HG03378 (cell line): Measurements from ENCODE around the gene PAGR1.
"Not testable (repeated sequence)": the region's sequence is repeated elsewhere in the genome, so short reads cannot be mapped to it uniquely, and the experiment has no call there.

Source experiments
- ATAC-seq: cut with Tn5 transposase; IDR thresholded peaks from one replicate; pipeline ENCODE4 v1.9.1; 2021; ENCODE audit warnings: mild to moderate bottlenecking, moderate library complexity; ENCODE audit not compliant: unreplicated experiment

Gene PAGR1

GRCh38 chr16:29815793-29816693 lies at the start of gene PAGR1:
PAGR1 (plus strand) TSS chr16:29816152; CDS start chr16:29816526, 374 bp downstream.
- ATAC-seq, result peak; percentile 71

- no peak for ATAC-seq
Observed at GRCh38 chr16:29766571-29766970, 49.4 kb upstream of the PAGR1 start.

DNA sequence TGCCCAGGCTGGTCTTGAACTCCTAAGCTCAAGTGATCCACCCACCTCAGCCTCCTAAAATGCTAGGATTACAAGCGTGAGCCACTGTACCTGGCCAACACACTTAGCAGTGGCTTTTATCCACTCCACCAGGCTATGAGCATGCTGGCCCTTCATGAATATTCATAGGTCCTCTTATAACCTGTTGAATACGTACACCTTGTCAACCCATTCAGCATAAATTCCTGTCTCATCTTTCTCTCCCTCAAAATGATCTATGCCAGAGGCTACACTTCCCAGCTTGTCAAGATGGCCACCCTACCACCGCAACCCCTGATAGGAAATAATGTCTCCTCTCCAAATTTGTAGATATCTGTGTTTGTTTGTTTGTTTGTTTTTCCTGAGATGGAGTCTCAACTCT lies 48.9 kb upstream of the PAGR1 start:
- ATAC-seq, result no peak

DNA sequence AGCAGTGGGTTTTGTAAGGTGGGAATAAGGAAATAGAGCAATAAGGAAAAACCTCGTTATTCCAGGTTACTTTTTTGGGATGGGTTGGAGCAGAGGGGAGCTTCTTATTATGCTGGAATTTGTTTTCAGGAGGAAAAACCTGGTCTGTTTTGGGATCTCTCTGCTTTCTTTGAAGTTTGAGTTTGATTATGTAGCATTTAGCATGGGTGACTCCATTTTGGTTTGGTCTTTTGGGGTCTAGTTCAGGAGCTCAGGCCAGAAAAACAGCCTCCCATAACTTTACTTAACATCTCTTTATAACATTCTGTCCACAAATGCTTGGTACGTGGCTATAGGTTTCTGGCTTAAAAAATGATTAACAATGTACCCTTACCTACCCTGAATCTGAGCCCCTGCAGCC lies 46.4 kb upstream of the PAGR1 start:
- ATAC-seq, result no peak

- no peak for ATAC-seq
Observed at GRCh38 chr16:29770250-29770929, 45.6 kb upstream of the PAGR1 start.

- ATAC-seq, result not testable (repeated sequence)
Observed at GRCh38 chr16:29772330-29772729, 43.6 kb upstream of the PAGR1 start.

GRCh38 chr16:29774730-29775129 lies 41.2 kb upstream of the PAGR1 start:
- ATAC-seq, result no peak

GRCh38 chr16:29775742-29776408 lies 40.1 kb upstream of the PAGR1 start:
- no peak for ATAC-seq

GRCh38 chr16:29777576-29778350 lies 38.2 kb upstream of the PAGR1 start, which contains the start of gene ZG16:
ZG16 (plus strand) TSS chr16:29778256; CDS start chr16:29779267, 1,011 bp downstream.
- ATAC-seq, result no peak

DNA sequence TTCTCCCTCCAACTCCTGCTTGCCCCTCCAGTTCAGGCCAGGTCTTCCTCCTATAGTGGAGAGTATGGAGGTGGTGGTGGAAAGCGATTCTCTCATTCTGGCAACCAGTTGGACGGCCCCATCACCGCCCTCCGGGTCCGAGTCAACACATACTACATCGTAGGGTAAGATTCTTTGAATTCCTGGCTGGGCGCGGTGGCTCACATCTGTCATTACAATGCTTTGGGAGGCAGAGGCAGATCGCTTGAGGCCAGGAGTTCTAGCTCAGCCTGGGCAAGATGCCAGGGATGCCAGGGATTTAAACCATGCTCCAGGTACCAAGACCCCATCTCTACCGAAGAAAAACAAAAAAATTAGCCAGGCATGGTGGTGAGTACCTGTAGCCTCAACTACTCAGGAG lies 36.5 kb upstream of the PAGR1 start:
- no peak for ATAC-seq

- ATAC-seq, result not testable (repeated sequence)
Observed at GRCh38 chr16:29783094-29783953, 32.6 kb upstream of the PAGR1 start.

- no peak for ATAC-seq
Observed at GRCh38 chr16:29784157-29784556, 31.8 kb upstream of the PAGR1 start.

- ATAC-seq, result no peak
Observed at GRCh38 chr16:29784901-29785500, 31.0 kb upstream of the PAGR1 start.

DNA sequence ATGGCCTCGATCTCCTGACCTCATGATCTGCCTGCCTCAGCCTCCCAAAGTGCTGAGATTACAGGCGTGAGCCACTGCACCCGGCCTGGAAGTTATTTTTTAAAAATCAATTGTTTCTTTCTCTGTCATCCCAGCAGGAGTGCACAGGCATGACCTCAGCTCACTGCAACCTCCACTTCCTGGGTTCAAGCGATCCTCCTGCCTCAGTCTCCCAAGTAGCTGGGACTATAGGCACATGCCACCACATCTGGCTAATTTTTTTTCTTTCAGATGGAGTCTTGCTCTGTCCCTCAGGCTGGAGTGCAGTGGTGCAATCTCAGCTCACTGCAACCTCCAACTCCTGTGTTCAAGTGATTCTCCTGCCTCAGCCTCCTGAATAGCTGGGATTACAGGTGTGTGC lies 28.8 kb upstream of the PAGR1 start:
- ATAC-seq, result not testable (repeated sequence)

DNA sequence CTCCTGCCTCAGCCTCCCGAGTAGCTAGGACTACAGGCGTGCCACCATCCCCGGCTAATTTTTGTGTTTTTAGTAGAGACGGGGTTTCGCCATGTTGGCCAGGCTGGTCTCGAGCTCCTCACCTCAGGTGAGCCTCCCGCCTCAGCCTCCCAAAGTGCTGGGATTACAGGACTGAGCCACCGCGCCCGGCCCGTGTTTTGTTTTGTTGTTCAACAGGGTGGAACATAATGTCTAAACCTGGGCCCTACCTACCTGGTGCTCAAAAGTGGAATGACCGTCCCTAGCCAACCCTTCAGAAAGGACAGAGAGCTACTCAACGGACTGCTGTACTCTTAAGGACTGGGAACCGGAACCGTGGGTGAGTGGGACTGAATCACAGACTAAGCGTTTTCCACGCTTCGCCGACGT lies 26.2 kb upstream of the PAGR1 start:
- ATAC-seq, result no peak

DNA sequence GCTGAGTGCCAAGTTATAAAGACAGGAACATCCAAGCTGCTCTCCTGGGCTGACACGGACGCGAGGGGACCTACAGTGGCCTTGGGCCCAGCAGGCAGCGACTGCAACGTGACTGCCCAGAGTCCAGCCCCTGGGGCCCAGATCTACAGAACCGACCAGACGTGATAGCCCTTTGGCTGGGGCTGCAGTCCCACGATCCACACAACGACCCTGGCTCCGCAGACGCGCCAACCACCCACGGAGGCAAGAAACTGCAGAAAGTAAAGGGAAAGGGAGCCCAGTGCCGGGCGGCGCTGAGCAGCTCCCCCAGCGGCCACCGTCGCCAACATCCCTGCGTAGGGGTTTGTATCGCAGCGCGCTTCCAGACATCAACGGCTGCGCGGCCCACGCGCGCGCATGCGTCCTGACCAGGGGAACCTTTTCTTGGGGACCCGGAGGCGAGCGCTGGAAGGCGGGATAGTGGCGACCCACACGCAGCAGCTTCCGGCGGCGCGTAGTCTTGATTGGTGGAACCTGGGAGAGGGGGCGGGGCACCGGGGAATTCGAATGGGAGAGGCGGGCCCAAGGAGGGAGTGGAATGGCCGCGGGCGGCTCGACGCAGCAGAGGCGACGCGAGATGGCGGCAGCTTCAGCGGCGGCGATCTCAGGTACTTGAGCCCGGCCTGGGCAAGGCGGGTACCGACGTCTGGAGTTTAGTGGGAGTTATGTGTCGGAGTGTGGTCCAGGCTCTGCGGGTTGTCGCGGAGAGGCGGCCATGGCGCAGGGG lies 25.6 kb upstream of the PAGR1 start, which contains the start of gene KIF22:
TSS of gene KIF22 (plus strand) at position 569 of the 766 bp plus-strand sequence. CDS start at position 578, 9 bp downstream.
- ATAC-seq, result peak; percentile 79

DNA sequence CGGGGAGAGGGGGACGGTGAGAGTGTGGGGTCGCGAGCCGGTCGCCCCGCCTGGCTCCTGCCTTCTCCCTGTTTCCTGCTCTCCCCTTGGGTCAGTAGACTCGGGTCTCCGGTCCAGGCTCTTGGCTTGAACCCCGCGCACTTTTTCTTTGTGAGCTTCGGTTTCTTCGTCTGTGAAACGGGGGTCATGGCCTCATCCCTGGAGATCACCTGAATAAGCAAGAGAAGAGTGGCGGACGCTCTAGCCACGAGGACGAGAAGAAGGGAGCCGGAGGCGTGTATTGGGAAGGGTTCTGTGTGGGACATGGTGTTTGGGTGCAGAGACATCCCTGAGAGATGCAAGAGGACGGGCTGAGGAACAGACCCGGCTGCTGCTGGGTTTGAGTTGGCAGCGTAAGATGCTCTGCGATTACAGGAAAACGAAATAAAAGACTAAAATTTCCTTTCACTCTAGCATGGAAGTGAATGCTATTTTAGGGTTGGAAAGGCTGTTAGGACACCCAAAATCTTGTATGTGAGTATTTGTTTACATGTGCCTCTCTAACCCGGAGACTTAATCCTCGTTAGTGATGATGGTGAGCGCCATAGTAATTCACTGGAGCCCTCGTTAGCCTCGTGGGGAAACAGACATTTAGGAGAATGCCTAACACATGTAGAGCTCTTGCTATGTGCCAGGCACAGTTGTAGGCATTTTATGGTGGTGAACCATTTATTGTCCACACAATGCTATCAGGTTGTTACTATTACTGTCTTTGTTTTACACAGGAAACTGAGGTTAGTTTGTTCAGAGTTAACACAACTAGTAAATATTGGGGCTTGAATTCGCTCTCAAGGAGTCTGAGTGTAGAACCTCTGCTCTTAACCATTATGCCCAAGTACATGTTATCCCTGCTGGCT lies 24.8 kb upstream of the PAGR1 start:
- ATAC-seq, result peak; percentile 5
